ENCODE results near the gene FRMD6.

The FRMD6 gene

GRCh38 chr14:51704545-51704944, 52.8 kb downstream of the FRMD6 start:
- no peaks in the 10 kb centered on the region for H3K4me1 ChIP-seq (ENCODE audit: insufficient read depth, low read length)
- no peak overlapping the region for H3K4me2 ChIP-seq (ENCODE audit: insufficient read depth, low read length)
- no peaks in the 10 kb centered on the region for H3K79me2 ChIP-seq (ENCODE audit: insufficient read depth, low read length)
- no peak overlapping the region for H3K9ac ChIP-seq (ENCODE audit: low read depth, low read length)
- ATAC-seq (ENCODE audit: insufficient read depth, low read depth) (no peak), DNase-seq (no peak)
- no peak overlapping the region for H3K4me3 ChIP-seq (ENCODE audit: low read depth in 1 of 2, low read length in 2 of 2)
- H3K9me3 ChIP-seq (ENCODE audit: insufficient read depth, low read length, severe bottlenecking): no peaks in the 10 kb centered on the region
- TF ChIP-seq CTCF (IDR thresholded peaks at IDR 0.05; ENCODE audit: borderline replicate concordance, extremely low read depth, low read length, poor library complexity, severe bottlenecking): no peak
- TF ChIP-seq EZH2 (IDR thresholded peaks at IDR 0.05; ENCODE audit: borderline replicate concordance, low read depth, low read length, severe bottlenecking): no peak
- H3K36me3 ChIP-seq (ENCODE audit: insufficient read depth, low read length): peaks cover 82% of the 10 kb centered on the region
- H2AFZ ChIP-seq (ENCODE audit: low read depth, low read length): no peak overlapping the region
- H3K27ac ChIP-seq (ENCODE audit: low read length): no peak overlapping the region
- no peaks in the 10 kb centered on the region for H4K20me1 ChIP-seq (ENCODE audit: insufficient read depth, low read length)
- H3K27me3 ChIP-seq (ENCODE audit: insufficient read depth, low read length, poor library complexity): no peaks in the 10 kb centered on the region

- no peak overlapping the region for H2AFZ ChIP-seq (ENCODE audit: low read depth, low read length)
- H3K9me3 ChIP-seq (ENCODE audit: insufficient read depth, low read length, severe bottlenecking): no peaks in the 10 kb centered on the region
- no peak overlapping the region for H3K9ac ChIP-seq (ENCODE audit: low read depth, low read length)
- no peaks in the 10 kb centered on the region for H3K79me2 ChIP-seq (ENCODE audit: insufficient read depth, low read length)
- TF ChIP-seq CTCF (IDR thresholded peaks at IDR 0.05; ENCODE audit: borderline replicate concordance, extremely low read depth, low read length, poor library complexity, severe bottlenecking) (no peak), EZH2 (IDR thresholded peaks at IDR 0.05; ENCODE audit: borderline replicate concordance, low read depth, low read length, severe bottlenecking) (no peak)
- no peak overlapping the region for H3K4me3 ChIP-seq (ENCODE audit: low read depth in 1 of 2, low read length in 2 of 2)
- H3K27ac ChIP-seq (ENCODE audit: low read length): no peak overlapping the region
- no peaks in the 10 kb centered on the region for H3K27me3 ChIP-seq (ENCODE audit: insufficient read depth, low read length, poor library complexity)
- ATAC-seq (ENCODE audit: insufficient read depth, low read depth): no peak
- peaks cover 78% of the 10 kb centered on the region for H3K36me3 ChIP-seq (ENCODE audit: insufficient read depth, low read length)
- H4K20me1 ChIP-seq (ENCODE audit: insufficient read depth, low read length): no peaks in the 10 kb centered on the region
- H3K4me2 ChIP-seq (ENCODE audit: insufficient read depth, low read length): no peak overlapping the region
- no peaks in the 10 kb centered on the region for H3K4me1 ChIP-seq (ENCODE audit: insufficient read depth, low read length)
- DNase-seq: no peak
Measured at GRCh38 chr14:51707327-51707726, 55.6 kb downstream of the FRMD6 start.

- Histone ChIP-seq H3K79me2 (ENCODE audit: insufficient read depth, low read length) (no peaks in the 10 kb centered on the region), H2AFZ (ENCODE audit: low read depth, low read length) (no peak overlapping the region), H3K4me2 (ENCODE audit: insufficient read depth, low read length) (no peak overlapping the region), H4K20me1 (ENCODE audit: insufficient read depth, low read length) (no peaks in the 10 kb centered on the region), H3K27me3 (ENCODE audit: insufficient read depth, low read length, poor library complexity) (no peaks in the 10 kb centered on the region), H3K9me3 (ENCODE audit: insufficient read depth, low read length, severe bottlenecking) (no peaks in the 10 kb centered on the region), H3K4me1 (ENCODE audit: insufficient read depth, low read length) (no peaks in the 10 kb centered on the region), H3K27ac (ENCODE audit: low read length) (no peak overlapping the region), H3K4me3 (ENCODE audit: low read depth in 1 of 2, low read length in 2 of 2) (no peak overlapping the region), H3K9ac (ENCODE audit: low read depth, low read length) (no peak overlapping the region), H3K36me3 (ENCODE audit: insufficient read depth, low read length) (peaks cover 64% of the 10 kb centered on the region)
- TF ChIP-seq EZH2 (IDR thresholded peaks at IDR 0.05; ENCODE audit: borderline replicate concordance, low read depth, low read length, severe bottlenecking): no peak
- TF ChIP-seq CTCF (IDR thresholded peaks at IDR 0.05; ENCODE audit: borderline replicate concordance, extremely low read depth, low read length, poor library complexity, severe bottlenecking): no peak
- no peak for ATAC-seq (ENCODE audit: insufficient read depth, low read depth)
- DNase-seq: no peak
Measured at GRCh38 chr14:51711505-51711904, 59.8 kb downstream of the FRMD6 start.

GRCh38 chr14:51715250-51715649, 63.5 kb downstream of the FRMD6 start:
- no peak for DNase-seq
- H3K79me2 ChIP-seq (ENCODE audit: insufficient read depth, low read length): no peaks in the 10 kb centered on the region
- H3K27me3 ChIP-seq (ENCODE audit: insufficient read depth, low read length, poor library complexity): no peaks in the 10 kb centered on the region
- H3K27ac ChIP-seq (ENCODE audit: low read length): no peak overlapping the region
- no peak overlapping the region for H2AFZ ChIP-seq (ENCODE audit: low read depth, low read length)
- H4K20me1 ChIP-seq (ENCODE audit: insufficient read depth, low read length): no peaks in the 10 kb centered on the region
- H3K4me2 ChIP-seq (ENCODE audit: insufficient read depth, low read length): no peak overlapping the region
- no peak; the same call in 2 of the 3 replicates for ATAC-seq (ENCODE audit: insufficient read depth, low read depth)
- H3K9ac ChIP-seq (ENCODE audit: low read depth, low read length): no peak overlapping the region
- H3K9me3 ChIP-seq (ENCODE audit: insufficient read depth, low read length, severe bottlenecking): no peaks in the 10 kb centered on the region
- TF ChIP-seq CTCF (IDR thresholded peaks at IDR 0.05; ENCODE audit: borderline replicate concordance, extremely low read depth, low read length, poor library complexity, severe bottlenecking): no peak
- TF ChIP-seq EZH2 (IDR thresholded peaks at IDR 0.05; ENCODE audit: borderline replicate concordance, low read depth, low read length, severe bottlenecking): no peak
- no peak overlapping the region for H3K4me3 ChIP-seq (ENCODE audit: low read depth in 1 of 2, low read length in 2 of 2)
- peaks cover 70% of the 10 kb centered on the region for H3K36me3 ChIP-seq (ENCODE audit: insufficient read depth, low read length)
- H3K4me1 ChIP-seq (ENCODE audit: insufficient read depth, low read length): no peaks in the 10 kb centered on the region

Measured in DND-41 (cell line).